Calu3 (cell line): Measurements from ENCODE around the gene PAK6. TPM values are rescaled to one million over a fixed set of nuclear protein-coding genes. Genes with fewer than 3 reads are reported as not detected.

Source experiments
- BruUV-seq: library from RNA; stranded (reverse); fragments of 400-500 nt; replicated peaks from 2 replicates; lab custom pipeline; 2021; lab: Mats Ljungman, UMichigan
- CTCF ChIA-PET: fragments of 300-600 bp; sonication (Branson Sonifier 250); formaldehyde crosslinking; loops from one replicate; lab custom pipeline; 2022; ENCODE audit warnings: antibody characterized with exemption; lab: Charles Lee
- DNase-seq: peaks from one replicate; pipeline ENCODE4 v3.0.0; 2022
- H3K27ac Mint-ChIP-seq: one replicate; pipeline ENCODE4 v1.8.0; 2022; ENCODE audit warnings: mixed read lengths; ENCODE audit not compliant: unreplicated experiment
- H3K27me3 Mint-ChIP-seq: one replicate; pipeline ENCODE4 v1.8.0; 2022; ENCODE audit warnings: mixed read lengths; ENCODE audit not compliant: unreplicated experiment
- H3K36me3 Mint-ChIP-seq: one replicate; pipeline ENCODE4 v1.8.0; 2022; ENCODE audit warnings: mild to moderate bottlenecking, moderate library complexity, mixed read lengths; ENCODE audit not compliant: insufficient read depth, unreplicated experiment
- H3K4me1 Mint-ChIP-seq: one replicate; pipeline ENCODE4 v1.8.0; 2022; ENCODE audit warnings: mild to moderate bottlenecking, low read depth, mixed read lengths; ENCODE audit not compliant: unreplicated experiment
- H3K4me3 Mint-ChIP-seq: one replicate; pipeline ENCODE4 v1.8.0; 2022; ENCODE audit warnings: mild to moderate bottlenecking, low read depth, moderate library complexity, mixed read lengths; ENCODE audit not compliant: unreplicated experiment
- H3K9me3 Mint-ChIP-seq: one replicate; pipeline ENCODE4 v1.8.0; 2022; ENCODE audit warnings: low read depth, mixed read lengths; ENCODE audit not compliant: unreplicated experiment
- CTCF ChIP-seq: fragments of 200-600 bp; IDR thresholded peaks from one replicate; pipeline ENCODE4 v1.8.0; 2022; ENCODE audit warnings: antibody characterized with exemption; ENCODE audit not compliant: unreplicated experiment
- intact Hi-C: fragments of 100-400 bp; cut with micrococcal nuclease; formaldehyde crosslinking; loops from one replicate; pipeline ENCODE4 v1.10.0; 2022; ENCODE audit not compliant: unreplicated experiment
- total RNA-seq: library from RNA; stranded (reverse); gene quantifications from 2 replicates; pipeline ENCODE4 v1.2.3, GENCODE V29; 2022

PAK6 gene
- total RNA-seq, 1 experiment from 2014 or later = 7.1 TPM

DNA sequence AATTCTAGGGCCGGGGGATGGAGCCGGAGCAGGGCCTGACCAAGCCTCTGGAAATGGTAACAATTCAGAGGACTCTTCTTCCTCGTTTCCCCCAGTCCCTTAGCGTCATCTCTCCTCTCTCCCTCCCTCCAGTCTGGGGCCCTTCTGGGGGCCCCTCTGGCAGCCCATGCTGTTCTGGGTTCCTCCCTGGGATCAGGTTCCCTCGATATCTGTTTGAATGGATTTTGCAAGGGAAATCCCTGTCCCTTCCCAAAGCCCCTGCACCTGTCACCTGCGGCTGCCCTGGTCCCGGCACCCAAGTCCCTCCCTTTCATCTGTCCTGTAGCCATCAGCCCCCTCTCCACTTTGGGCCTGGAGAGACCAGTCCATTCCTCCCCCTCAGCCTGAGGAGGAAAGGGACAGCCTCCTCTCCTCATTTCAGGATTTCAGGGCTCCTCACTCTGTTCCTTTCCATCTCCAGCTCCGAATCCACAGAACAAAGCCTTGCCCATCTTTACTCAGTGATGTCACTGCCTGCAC lies 70.5 kb downstream of the PAK6 start:
- Mint-ChIP-seq H3K4me1 (peaks cover 17% of the 10 kb centered on the region), H3K36me3 (peaks cover 6% of the 10 kb centered on the region), H3K27me3 (no peaks in the 10 kb centered on the region), H3K4me3 (peak overlapping the region; percentile 63), H3K27ac (peak overlapping the region; percentile 71), H3K9me3 (no peaks in the 10 kb centered on the region)
- TF ChIP-seq CTCF = no peak
- intact Hi-C loops = no loop called here
- CTCF ChIA-PET = interaction anchor here (0.6 to 5.8 kb wide), 5 partner anchors 14 to 131 kb away, joined by 3 to 25 read pairs (median 5); partner anchors contain the start of genes ANKRD63, BAHD1 and INAFM2
- DNase-seq = no peak
- no TSS peak for BruUV-seq

- no peak overlapping the region for H3K27ac Mint-ChIP-seq
- H3K27me3 Mint-ChIP-seq = no peaks in the 10 kb centered on the region
- TF ChIP-seq CTCF = peak; percentile 37
- H3K36me3 Mint-ChIP-seq = peaks cover 6% of the 10 kb centered on the region
- intact Hi-C loops = loop anchor here (1.0 kb wide), 1 partner anchor 31 kb away; no protein-coding TSS in a partner anchor
- H3K9me3 Mint-ChIP-seq = no peaks in the 10 kb centered on the region
- CTCF ChIA-PET = interaction anchor here (0.6 to 5.8 kb wide), 3 partner anchors 21 to 31 kb away, joined by 3 to 25 read pairs (median 17); partner anchors contain the start of gene ANKRD63
- no TSS peak for BruUV-seq
- H3K4me1 Mint-ChIP-seq = peaks cover 17% of the 10 kb centered on the region
- H3K4me3 Mint-ChIP-seq = no peak overlapping the region
- DNase-seq = peak; percentile 70
Observed at GRCh38 chr15:40310001-40310959, 71.4 kb downstream of the PAK6 start.

- Mint-ChIP-seq H3K27ac (no peak overlapping the region), H3K4me3 (no peak overlapping the region), H3K9me3 (no peaks in the 10 kb centered on the region), H3K27me3 (no peaks in the 10 kb centered on the region), H3K4me1 (peaks cover 17% of the 10 kb centered on the region), H3K36me3 (peaks cover 6% of the 10 kb centered on the region)
- no peak for DNase-seq
- intact Hi-C loops = loop anchor here (1.0 kb wide), 1 partner anchor 32 kb away; no protein-coding TSS in a partner anchor
- CTCF ChIA-PET = interaction anchor here (0.7 to 5.8 kb wide), 2 partner anchors 22 to 563 kb away, joined by 6 to 25 read pairs; no protein-coding TSS in a partner anchor
- no peak for TF ChIP-seq CTCF
- no TSS peak for BruUV-seq
Observed at GRCh38 chr15:40310993-40311392, 72.1 kb downstream of the PAK6 start.

GRCh38 chr15:40312370-40313158 lies 73.7 kb downstream of the PAK6 start:
- intact Hi-C loops = no loop called here
- CTCF ChIA-PET = interaction anchor here (0.7 to 5.8 kb wide), 3 partner anchors 10 to 45 kb away, joined by 3 to 25 read pairs (median 3); no protein-coding TSS in a partner anchor
- Mint-ChIP-seq H3K9me3 (no peaks in the 10 kb centered on the region), H3K27me3 (no peaks in the 10 kb centered on the region), H3K4me3 (no peak overlapping the region), H3K36me3 (peaks cover 6% of the 10 kb centered on the region), H3K27ac (no peak overlapping the region), H3K4me1 (peaks cover 9% of the 10 kb centered on the region)
- no TSS peak for BruUV-seq
- no peak for TF ChIP-seq CTCF
- no peak for DNase-seq
